ENCODE results near the gene BCAT1. TPM values are rescaled to one million over a fixed set of nuclear protein-coding genes. Genes with fewer than 3 reads are reported as not detected.

The BCAT1 gene
- total RNA-seq, 2 donors from 2014 or later, result 3.4 to 13.1 TPM

DNA sequence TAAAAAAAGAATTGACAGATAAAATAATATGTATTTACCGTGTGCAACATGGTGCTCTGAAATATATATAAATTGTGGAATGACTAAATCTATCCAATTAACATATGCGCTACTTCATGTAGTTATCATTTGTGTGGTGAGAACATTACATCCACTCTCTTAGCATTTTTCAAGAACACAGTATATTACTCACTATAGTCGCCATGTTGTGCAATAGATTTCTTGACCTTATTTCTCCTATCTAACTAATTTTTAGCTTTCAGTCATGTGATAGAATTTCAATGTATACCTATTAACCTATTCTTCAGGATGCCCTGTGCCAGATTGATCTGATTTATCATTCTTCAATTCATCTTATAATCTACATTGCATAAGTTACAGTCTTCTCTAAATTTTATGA is 178.6 kb downstream of the BCAT1 start:
- Histone ChIP-seq H3K4me3 (no peak overlapping the region), H3K4me1 (no peaks in the 10 kb centered on the region), H3K27me3 (no peaks in the 10 kb centered on the region), H3K27ac (no peak overlapping the region), H3K9me3 (peaks cover 0 to 16% of the 10 kb centered on the region in 2 donors), H3K36me3 (no peaks in the 10 kb centered on the region)
- TF ChIP-seq, protein P1, sequence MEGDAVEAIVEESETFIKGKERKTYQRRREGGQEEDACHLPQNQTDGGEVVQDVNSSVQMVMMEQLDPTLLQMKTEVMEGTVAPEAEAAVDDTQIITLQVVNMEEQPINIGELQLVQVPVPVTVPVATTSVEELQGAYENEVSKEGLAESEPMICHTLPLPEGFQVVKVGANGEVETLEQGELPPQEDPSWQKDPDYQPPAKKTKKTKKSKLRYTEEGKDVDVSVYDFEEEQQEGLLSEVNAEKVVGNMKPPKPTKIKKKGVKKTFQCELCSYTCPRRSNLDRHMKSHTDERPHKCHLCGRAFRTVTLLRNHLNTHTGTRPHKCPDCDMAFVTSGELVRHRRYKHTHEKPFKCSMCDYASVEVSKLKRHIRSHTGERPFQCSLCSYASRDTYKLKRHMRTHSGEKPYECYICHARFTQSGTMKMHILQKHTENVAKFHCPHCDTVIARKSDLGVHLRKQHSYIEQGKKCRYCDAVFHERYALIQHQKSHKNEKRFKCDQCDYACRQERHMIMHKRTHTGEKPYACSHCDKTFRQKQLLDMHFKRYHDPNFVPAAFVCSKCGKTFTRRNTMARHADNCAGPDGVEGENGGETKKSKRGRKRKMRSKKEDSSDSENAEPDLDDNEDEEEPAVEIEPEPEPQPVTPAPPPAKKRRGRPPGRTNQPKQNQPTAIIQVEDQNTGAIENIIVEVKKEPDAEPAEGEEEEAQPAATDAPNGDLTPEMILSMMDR (IDR thresholded peaks at IDR 0.05), result no peak
- DNase-seq (ENCODE audit: low spot score), result no peak

DNA sequence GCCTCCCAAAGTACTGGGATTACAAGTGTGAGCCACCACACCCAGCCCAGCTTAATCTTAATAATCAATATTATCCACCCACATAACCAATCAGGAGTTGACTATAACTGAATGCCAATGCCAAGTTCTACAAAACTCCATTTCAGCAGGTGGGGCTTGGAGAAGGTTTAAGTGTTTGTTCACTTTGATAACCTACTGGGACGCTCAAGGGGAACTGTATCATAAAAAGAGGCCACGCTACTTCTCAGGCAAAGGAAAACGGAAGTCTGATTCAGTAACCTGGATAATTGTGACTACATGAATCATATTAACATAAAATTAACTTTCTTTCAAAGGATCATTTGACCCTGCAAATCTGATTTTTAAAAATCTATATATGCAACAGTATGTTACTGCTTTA is 179.2 kb downstream of the BCAT1 start:
- Histone ChIP-seq H3K4me1 (no peaks in the 10 kb centered on the region), H3K27me3 (no peaks in the 10 kb centered on the region), H3K4me3 (no peak overlapping the region), H3K36me3 (no peaks in the 10 kb centered on the region), H3K9me3 (peaks cover 0 to 16% of the 10 kb centered on the region in 2 donors), H3K27ac (no peak overlapping the region)
- TF ChIP-seq, protein P1 (IDR thresholded peaks at IDR 0.05), result no peak
- DNase-seq (ENCODE audit: low spot score), result no peak

DNA sequence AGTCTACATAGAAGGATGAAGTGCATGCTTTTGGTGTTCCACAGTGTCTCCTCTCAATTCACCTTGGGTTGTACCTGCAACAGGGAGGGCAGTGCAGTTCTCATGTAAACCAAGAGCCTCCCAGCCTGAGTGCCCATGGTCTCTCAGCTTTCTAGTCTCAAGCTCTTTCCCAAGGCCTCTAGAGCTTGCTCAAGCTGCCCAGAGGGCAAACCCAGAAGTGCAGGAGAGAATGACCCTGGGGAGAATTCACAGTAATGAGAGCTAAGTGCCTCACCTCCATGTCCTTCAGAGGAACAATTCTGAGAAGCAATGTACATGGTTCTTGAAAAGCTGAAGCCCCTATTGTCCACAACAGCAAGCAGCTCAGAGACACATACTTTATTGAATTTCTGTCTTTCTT is 180.5 kb downstream of the BCAT1 start:
- H3K9me3 ChIP-seq, result peaks cover 0 to 16% of the 10 kb centered on the region in 2 donors
- no peak overlapping the region for H3K4me3 ChIP-seq
- no peaks in the 10 kb centered on the region for H3K27me3 ChIP-seq
- TF ChIP-seq, protein P1 (IDR thresholded peaks at IDR 0.05), result no peak
- DNase-seq (ENCODE audit: low spot score), result no peak
- no peaks in the 10 kb centered on the region for H3K4me1 ChIP-seq
- H3K27ac ChIP-seq, result no peak overlapping the region
- H3K36me3 ChIP-seq, result no peaks in the 10 kb centered on the region

DNA sequence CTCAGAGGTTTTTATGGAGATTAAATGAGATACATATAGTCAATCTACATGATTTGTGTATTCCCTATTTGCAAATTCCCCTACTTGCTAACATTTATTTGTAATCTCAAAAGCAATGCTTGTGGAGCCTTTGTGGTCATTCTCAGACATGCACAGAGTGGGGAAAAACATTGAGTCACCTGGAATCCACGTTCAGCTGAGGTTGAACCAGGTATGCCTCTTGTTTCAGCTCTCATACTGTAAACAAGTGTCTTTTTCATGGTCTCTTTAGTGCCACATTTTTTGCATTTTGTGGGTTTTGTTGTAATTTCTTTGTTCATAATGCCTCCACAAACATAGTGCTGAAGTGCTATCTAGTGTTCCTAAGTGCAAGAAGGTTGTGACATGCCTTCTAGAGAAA is 181.9 kb downstream of the BCAT1 start:
- TF ChIP-seq, protein P1 (IDR thresholded peaks at IDR 0.05), result no peak
- no peak for DNase-seq (ENCODE audit: low spot score)
- Histone ChIP-seq H3K4me1 (no peaks in the 10 kb centered on the region), H3K27me3 (no peaks in the 10 kb centered on the region), H3K27ac (no peak overlapping the region), H3K36me3 (no peaks in the 10 kb centered on the region), H3K9me3 (peaks cover 0 to 16% of the 10 kb centered on the region in 2 donors), H3K4me3 (no peak overlapping the region)

DNA sequence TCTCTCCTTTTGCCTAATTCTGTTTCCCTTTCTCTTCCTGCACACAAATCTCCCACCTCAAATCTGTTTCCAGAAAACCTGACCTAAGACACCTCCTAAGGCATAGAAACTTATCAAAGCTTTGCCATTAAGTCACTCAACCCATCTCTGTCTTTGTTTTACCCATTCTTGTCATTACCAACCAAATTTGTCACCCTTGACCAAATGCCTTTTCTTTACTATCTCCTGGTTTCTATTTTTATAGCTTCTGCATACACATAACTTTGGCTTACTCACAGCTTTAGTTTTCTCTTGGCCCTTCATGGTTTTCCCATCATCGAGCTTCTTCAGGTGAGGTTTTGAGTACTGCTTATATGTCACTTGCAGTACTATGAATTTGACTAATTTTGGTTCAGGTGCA is 184.2 kb downstream of the BCAT1 start:
- TF ChIP-seq, protein P1 (IDR thresholded peaks at IDR 0.05), result no peak
- Histone ChIP-seq H3K36me3 (no peaks in the 10 kb centered on the region), H3K27ac (no peak overlapping the region), H3K4me3 (no peak overlapping the region), H3K27me3 (no peaks in the 10 kb centered on the region), H3K4me1 (no peaks in the 10 kb centered on the region), H3K9me3 (peaks cover 0 to 16% of the 10 kb centered on the region in 2 donors)
- DNase-seq (ENCODE audit: low spot score), result no peak

DNA sequence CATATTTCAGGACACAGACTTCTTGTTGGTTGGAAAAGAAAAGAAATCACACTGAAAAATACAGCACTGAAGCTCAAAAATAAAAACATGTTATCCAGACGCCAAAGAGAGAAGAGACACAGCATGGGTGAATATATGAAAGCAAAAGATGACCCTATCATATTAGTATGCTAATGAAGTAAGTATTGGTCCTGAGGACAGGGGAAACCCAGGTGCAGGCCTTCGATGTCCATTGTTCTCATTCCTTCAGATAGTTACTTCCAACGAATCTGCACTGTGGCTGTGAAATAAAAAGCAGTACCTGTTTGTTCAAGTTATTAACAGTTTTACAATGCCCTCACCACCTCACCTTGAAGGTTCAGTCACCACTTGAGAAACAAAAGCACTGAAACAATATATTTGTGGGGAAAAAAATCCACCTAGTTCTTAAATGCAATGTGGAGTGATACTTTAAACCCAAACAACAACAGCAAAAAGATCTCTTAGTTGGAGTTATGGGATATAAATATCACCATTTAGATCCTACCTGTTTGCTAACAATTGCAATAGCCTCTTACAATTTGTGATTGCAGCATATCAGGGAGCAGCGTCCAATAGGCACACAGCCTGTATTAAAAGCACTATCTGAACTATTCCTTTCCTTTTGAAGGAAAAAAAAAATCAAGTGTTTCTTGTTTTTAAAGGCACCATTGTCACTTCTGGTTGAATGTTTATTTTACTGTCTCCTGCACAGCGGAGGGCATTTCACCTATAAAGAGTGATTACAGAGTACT is 188.1 kb downstream of the BCAT1 start:
- Histone ChIP-seq H3K4me1 (no peaks in the 10 kb centered on the region), H3K27me3 (no peaks in the 10 kb centered on the region), H3K36me3 (no peaks in the 10 kb centered on the region), H3K4me3 (no peak overlapping the region), H3K9me3 (no peaks in the 10 kb centered on the region), H3K27ac (no peak overlapping the region)
- TF ChIP-seq, protein P1 (IDR thresholded peaks at IDR 0.05), result no peak
- no peak for DNase-seq (ENCODE audit: low spot score)

Data from right atrium auricular region (tissue), 2 donors.